HG02798 (cell line): Measurements from ENCODE around the gene PCCA.
A peak's percentile ranks its signal among the peaks of the same experiment; 100 is the strongest.

Experiments used
- ATAC-seq: cut with Tn5 transposase; IDR thresholded peaks from one replicate; pipeline ENCODE4 v1.9.1; 2021; ENCODE audit warnings: mild to moderate bottlenecking; ENCODE audit not compliant: unreplicated experiment, poor library complexity

Gene PCCA

DNA sequence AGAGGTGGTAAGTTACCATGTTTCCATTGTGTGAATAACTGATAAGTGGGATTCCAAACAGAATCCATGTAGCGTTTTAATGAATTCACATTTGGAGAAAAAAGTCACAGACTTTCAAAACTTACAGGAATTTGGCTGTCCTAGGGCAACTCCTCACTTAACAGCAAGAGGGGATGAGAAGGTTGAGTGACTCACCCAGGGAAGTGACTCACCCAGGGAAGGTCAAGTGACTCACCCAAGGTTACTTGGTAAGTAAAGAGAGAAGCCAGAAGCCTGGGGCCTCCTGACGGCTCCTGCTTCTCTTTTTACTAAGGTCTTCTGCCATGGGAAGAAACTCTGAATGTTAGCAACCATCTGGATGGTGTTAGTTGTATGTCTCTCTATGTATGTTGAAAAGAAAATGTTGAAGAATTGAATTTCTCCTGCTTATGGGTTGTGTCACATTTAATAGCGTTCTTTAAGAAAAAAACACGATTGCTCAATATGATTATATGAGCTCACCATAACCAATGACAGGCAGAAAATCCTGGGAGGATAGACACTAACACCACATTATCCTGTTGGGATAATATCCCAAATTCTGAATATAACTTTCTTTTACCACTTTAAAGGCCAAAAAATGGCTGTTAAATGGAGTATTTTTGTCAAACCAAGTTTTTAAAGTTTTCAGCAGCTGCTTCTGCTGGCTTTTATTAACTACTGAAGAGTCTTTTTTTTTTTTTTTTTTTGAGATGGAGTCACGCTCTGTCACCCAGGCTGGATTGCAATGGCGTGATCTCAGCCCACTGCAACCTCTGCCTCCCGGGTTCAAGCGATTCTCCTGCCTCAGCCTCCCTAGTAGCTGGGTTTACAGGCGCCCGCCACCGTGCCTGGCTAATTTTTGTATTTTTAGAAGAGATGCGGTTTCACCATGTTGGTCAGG is 304.1 kb downstream of the PCCA start:
- peak; percentile 41 for ATAC-seq

DNA sequence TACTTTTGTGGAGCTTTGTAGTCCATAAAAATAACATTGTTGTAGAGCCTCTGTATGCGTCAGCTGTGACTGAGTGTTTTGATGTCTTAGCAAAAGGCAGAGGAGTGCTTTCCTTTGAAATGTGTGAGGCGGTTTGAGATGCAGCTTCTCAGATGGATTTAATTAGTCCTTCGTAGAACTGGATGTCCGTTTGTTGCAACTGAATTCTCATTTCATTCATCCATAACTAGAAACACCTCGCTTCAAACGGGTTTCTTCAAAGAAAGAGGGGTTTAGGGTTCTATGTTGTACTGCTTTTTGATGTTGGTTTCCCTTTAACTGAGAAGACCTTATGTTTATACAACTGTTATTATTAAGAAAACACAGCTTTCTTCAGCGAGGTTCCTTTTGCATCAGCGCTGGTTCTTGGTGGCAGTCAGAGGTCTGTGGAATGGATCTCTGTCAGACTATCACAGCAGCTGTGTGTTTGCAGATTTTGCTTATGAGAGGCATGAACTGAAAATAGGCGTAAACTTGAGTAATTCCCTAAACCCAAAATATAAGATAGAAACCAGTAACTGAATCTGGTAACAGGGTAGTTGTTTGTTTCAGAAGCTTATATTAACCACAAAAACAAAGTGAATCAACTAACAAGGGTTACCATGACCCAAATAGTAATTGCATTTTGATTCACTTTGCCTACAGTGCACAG is 305.3 kb downstream of the PCCA start:
- peak; percentile 94 for ATAC-seq

DNA sequence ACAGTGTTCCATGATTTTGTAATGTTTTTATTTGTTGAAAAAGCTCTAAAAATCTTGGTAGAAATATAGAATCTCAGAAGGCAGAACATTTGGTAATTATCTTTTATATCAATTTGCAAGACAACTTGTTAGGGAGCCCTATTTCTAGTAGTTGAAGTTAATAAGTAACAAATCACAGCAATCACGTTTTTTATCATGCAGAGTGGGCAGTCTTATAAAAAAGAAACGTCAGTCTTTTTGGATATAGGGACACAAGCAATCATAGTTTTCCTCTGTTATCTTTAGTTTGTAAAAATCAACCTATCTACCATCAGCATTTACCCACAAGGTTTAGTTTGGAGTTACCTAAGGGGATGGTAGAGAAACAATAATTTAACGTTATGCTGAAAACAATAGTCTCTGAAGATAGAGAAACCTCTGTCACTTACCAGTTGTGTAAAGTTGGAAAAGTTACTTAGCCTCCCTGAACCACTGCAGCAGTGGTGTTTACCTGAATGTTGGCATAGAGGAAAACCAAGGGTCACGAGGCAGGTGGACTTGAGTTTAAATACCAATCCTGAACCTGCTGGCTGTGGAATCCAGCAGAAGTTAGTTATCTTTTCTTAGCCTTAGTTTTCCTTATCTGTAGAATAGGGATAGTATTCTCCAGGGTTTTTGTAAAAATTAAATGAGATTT is 306.9 kb downstream of the PCCA start:
- no peak for ATAC-seq

DNA sequence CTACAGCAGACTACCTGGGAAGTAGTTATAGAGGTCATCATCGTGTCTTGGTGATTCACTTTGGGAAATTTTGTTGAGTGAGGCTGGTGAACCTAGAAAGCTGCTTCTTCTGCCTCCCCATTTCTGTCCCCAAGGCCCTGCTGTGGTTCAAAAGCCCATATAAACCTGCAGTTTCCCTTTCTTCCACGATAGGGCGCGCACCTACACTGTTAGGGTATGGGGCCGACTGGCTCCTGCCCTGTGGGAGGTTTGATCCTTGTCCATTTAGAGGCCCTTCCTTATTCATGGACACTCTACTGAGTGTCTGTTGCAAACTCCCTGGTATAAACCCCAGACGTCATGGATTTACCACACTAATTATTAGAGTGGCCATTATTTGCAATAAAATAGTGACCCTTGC is 307.9 kb downstream of the PCCA start:
- no peak for ATAC-seq

DNA sequence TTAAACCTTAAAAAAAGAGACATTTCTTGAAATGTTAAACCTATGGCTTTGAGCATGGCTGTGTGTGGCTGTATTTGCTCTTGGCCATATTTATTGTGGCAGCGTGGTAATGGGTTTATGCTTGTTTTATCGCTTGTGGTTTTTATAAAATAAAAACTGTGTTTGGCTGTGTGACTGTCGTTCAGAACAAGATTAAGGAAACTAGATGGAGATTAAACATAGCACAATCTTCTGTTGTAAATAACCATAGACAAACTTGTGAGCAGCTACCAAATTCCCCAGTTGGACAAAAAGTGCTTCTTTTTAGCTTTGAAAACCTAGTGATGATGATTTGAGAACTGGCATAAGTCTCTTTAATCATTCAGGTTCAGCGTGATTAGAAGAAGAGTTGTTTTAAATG is 308.7 kb downstream of the PCCA start:
- ATAC-seq = no peak

DNA sequence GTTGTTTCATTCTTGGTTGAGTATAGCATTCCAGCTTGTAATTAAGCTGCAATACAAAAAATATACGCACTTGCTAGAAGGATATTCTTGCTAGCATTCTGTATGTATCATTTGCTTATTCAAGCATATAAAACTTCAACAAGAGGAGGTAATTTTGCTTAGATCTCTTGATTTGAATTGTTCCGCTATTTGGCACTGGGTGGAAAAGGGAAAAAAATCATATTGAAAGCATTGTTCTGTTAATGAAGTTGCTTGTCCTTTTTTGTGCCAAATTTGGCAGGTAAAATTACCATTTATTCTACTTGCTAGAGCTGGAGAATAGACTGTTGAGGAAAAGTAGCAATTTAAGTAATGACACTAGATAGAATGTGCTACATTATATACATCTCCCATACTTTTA is 309.5 kb downstream of the PCCA start:
- ATAC-seq = no peak

DNA sequence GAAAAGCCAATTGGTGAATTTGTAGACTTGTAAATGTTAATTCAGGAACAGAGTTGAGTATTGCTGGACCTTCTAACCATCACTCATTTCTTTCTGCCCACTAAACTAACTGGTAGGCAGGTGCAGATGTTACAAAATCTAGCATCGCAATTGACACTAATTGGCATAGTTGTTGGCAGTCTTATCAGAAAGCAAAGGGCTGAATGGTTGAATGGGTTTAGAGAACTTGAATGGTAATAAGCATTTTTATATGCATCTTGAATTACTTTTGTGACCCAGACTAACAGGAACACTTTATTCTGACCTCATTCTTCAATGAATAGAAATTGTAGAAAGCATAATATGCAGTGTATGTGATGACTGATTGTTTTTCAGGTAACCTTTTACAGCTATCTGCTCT is 310.6 kb downstream of the PCCA start:
- no peak for ATAC-seq

DNA sequence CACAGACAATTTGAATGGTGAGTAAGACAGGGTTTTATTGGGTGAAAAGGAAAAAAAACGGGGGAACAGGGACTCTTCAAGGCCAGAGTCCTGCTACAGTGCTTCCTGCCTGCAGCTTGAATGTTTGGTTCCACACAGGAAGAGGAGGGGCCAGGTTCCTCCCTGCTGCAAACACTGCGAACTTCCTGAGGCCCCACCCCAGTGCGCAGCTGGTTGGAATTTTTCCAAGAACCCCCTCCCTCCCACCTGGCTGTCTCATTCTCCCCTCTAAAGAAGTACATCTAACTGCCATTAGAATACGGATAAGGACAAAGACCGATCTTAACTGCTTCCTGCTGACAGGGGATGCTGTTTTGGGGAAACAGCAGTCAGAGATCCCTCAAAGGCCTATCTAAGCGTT is 314.8 kb downstream of the PCCA start:
- no peak for ATAC-seq

DNA sequence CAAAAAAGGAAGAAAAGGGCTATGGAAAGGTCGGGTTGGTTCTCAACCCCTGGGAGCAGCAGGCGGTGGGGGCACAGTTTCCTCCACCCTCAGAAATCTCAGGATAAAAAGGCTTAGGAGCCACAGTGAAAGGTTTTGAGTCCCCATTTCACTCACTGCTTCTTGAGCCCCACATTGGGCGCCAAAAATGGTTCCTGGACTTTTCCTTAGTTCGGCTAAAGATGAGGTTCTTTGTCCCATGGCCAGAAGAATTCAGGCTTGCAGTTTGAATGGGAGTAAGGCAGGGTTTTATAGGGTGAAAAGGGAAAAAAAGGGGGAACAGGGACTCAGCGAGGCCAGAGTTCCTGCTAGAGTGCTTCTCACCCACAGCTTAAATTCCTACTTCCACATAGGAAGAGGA is 320.2 kb downstream of the PCCA start:
- no peak for ATAC-seq

DNA sequence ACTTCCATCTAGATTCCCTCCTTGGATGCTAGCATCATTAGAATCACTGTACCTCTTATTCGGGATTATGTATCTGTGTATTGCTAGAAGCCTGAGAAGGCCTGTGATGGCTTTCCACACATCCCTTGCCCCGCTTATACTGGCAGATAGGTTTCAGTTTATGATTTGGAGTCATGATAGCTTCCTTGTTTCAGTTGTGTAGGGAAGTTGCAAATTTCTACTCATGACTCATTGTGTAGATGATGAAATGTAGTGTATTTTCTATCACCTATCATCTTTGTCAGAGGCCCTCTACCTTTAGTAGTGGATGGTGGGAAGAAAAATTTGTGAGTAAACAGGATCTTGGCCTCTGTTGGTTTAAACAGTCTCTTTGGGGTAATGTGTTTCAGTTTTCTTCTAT is 334.5 kb downstream of the PCCA start:
- ATAC-seq = no peak

DNA sequence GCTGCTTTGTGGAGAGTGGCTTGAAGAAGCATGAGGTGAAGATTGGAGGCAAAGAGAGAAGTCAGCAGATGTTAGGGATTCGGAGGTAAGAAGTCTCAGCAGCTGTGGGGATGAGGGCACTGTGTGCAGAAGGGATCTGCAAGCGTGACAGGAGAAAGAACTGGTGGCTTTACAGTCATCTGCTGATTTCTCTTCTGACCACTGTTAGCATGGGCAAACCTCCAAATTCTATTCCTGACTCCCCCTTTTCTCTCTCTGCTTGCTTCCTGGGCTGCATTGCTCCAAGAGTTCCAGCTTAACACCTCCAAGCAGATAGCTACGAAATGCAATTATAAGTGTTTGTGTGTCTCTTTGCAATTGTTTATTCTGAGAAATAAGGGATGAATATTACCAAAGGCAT is 340.1 kb downstream of the PCCA start:
- no peak for ATAC-seq

DNA sequence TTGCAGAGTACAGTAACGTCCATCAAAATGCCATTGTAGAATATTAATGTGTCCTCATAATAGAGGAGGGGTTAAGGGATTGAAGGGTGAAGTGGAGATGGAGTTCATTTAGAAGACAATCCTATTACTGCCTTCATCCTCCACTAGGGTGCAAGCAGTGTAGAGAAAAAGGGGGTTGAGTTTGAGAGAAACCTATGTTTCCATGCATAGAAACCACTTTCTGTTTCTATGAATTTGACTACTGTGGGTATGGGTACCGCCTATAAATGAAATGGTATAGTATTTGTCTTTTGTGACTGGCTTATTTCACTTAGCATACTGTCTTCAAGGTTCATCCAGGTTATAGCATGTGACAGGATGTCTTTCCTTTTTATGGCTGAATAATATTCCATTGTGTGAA is 343.7 kb downstream of the PCCA start:
- no peak for ATAC-seq

DNA sequence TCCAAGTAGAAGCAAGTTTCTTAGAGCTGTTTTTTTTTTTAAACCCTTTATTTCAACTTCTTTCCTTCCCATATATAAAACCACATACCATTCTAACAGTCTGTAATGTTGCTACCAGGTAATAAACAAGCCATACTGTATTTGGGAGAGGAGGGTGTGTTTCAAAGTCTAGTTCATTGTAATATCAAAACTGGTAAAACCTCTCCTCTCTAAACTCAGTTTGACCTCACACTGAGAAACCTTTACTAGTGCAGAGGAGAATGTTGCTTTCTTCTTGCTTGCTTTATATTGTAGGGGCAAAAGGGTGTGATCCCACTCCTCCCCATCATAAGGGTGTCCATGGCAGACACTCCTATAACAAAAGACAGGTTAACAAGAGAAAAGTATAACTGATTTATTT is 344.6 kb downstream of the PCCA start:
- ATAC-seq = no peak

DNA sequence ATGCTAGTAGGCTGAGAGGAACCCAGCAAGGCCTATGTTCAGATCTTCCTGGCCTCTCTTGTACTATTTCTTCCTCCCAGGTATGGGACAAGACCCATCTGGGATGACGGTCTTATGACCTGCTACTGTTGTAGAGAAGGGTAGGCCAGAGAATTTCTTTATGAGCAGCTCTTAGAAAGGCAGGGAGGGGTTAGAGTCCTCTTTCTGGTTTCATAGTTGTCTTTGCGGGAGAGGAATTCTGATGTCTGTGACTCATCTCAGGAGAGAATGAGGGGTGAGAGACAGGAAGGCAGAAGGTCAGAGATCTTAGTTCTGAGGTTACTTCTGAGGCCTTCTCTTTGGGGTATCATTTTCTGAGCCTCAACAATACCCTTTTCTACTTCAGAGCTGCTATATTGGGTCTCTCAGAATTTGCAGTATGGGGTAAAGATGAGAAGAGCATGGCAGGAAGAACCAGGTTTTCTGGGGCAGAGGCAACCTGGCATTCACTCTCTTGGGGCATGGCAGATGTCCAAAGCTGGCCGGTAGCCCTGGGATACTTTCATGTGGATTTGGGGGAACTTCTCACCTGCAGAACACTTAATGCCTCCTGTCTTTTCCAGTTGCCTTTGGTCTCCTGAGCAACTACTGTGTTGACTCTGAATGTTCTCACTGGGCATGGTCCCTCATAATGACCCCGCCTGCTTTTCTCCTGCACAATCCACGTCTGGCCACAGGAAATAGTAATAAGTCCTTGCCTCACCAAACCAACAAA is 345.3 kb downstream of the PCCA start:
- ATAC-seq = peak; percentile 93

DNA sequence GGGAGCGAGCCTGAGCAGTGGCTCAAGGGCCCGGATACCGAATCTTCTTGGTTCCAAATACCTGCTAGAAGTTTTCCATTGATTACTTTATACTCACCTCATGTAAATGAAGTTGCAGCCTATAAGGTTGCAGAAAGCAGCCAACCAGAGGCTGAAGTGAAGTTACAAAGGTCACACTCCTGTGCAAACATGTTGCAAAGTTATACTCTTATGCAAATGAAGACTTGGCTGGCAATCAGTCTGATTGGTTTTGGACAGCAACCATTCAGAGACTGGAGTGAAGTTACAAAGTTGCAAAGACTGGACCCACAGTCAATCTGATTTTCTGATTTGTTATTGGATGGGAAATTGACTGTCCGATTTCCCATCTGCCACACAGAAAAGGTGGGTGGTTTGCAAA is 347.2 kb downstream of the PCCA start:
- ATAC-seq = no peak

DNA sequence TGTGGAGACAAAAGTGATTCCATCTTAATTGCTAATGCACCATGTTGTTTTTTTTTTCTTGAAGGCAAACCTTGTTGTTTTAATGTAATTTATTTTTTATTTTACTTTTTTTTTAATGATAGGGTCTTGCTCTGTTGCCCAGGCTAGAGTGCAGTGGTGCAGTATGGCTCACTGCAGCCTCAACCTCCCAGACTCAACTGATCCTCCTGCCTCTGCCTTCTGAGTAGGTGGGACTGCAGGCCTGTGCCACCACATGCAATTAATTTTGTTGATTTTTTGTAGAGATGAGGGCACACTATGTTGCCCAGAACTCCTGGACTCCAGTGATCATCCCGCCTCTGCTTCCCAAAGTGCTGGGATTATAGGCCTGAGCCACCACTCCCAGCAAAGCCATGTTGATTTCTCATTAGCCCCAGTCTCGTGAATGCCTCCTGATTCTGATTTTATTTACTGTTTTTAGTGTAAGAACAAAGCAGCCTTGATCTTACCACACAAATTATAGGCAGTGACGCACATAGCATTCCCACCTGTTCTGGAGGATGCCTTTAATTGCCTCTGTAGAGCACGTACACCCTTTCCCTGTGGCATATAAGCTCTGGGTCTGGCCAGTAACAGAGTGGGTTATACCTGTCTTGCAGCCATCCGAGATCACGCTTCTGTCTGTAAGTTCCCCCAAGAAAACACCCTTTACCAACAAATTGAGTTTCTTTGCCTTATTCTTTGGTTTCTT is 349.3 kb downstream of the PCCA start:
- ATAC-seq = no peak

DNA sequence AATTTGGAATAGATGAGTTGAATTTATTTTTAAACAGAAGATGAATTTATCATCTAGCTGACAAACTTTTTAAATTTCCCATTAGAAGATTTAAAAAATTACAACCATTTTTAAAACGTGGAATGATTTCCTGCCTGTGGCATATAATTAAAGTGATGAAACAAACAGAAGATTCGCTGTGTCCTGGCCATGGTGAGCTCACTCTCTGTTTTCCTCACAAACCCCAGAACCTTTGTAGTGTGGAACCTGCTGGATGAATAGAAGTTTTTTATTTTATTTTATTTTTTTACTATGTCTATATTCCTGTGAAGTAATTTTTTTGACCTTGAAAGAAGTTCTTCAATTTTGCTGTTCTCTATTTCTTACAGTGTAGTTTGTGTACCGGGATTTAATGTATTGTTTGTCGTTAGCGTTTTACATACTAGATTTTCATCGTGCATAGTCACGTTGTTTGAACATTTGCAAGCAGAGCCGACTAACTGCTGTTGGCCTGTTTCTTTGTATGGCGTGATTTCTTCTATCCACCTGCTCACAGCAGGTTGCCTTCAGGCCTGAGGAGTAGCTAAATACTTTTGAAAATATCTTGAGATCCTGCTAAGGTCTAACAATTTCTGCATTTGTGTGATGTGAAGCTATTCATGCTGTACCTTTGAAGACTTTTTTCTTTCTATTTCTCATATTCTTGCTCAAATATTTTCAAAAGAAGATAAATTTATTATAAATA is 350.5 kb downstream of the PCCA start:
- no peak for ATAC-seq

DNA sequence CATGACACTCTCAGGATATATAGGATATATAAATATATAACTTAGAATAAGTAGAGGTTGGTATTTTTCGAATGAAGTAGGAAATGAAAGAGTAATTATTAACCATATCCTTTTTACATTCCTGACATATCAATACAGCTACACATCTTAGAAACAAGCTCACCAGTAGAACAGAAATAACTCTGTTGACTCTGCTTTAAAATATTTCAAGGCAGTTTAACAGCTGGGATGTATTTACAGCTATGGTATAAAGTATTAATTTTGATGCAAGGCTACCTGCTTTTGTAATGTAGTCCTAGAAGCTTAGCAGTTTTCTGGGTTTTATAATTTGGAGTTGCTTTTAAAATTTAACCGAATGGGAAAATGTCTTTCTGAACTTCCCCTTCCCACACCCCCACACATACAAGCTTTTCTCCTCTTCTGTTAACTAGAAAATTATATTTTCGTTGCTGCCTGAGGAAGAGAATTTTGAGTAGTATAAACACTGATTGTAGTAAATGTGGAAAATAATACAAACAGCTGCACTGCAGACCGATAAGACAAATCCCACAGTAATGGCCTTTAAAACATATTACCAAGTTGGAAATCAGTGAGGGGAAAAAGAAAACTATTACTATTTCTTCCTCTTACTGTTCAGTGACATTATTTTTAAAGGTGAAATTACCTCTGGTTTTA is 352.0 kb downstream of the PCCA start:
- no peak for ATAC-seq
